ENCODE results near the gene MEPCE.

- TF ChIP-seq CTCF (conservative IDR thresholded peaks at IDR 0.05 in 1 of 2, IDR thresholded peaks at IDR 0.05 in 1 of 2; ENCODE audit: low read depth in 1 of 2, low read length in 2 of 2) (no peak), EZH2 (IDR thresholded peaks at IDR 0.05; ENCODE audit: low read length, missing control alignments) (no peak)
Measured at GRCh38 chr7:100394077-100394476, 35.6 kb upstream of the MEPCE start.

All from fibroblast of lung (primary cell).